Upper lobe of left lung (tissue), 6 donors: ENCODE results near the gene SZT2. TPM values are rescaled to one million over a fixed set of nuclear protein-coding genes. Genes with fewer than 3 reads are reported as not detected.

Experiments
- ATAC-seq, 2 donors: fragments of 200-7000 bp; cut with Tn5 transposase; one replicate each; pipeline ENCODE4 v1.9.1; 2022; ENCODE audit warnings: mild to moderate bottlenecking in 2 of 2, moderate library complexity in 2 of 2; ENCODE audit not compliant: low FRiP score in 2 of 2
- DNase-seq, 2 donors: peaks; one replicate each; pipeline ENCODE4 v3.0.0-alpha.2; 2019 to 2020
- H3K27ac ChIP-seq, 4 donors: fragments of 200-600 bp; sonication (generic); one replicate each; pipeline ENCODE4 v1.5.1; 2016 to 2019
- H3K27me3 ChIP-seq, 4 donors: fragments of 200-600 bp; sonication (generic); one replicate each; pipeline ENCODE4 v1.5.1; 2017 to 2019
- H3K36me3 ChIP-seq, 4 donors: fragments of 200-600 bp; sonication (generic); one replicate each; pipeline ENCODE4 v1.5.1; 2016 to 2019
- H3K4me1 ChIP-seq, 4 donors: fragments of 200-600 bp; sonication (generic); one replicate each; pipeline ENCODE4 v1.5.1; 2018 to 2019
- H3K4me3 ChIP-seq, 4 donors: fragments of 200-600 bp; sonication (generic); one replicate each; pipeline ENCODE4 v1.5.1; 2017 to 2019; ENCODE audit warnings: mild to moderate bottlenecking in 2 of 4, moderate library complexity in 1 of 4
- H3K9me3 ChIP-seq, 4 donors: fragments of 200-600 bp; sonication (generic); one replicate each; pipeline ENCODE4 v1.5.1; 2018 to 2019
- EP300 ChIP-seq, 4 donors: sonication (generic); formaldehyde crosslinking; IDR thresholded peaks; one replicate each; pipeline ENCODE4 v1.5.1; 2017; ENCODE audit warnings: antibody characterized with exemption in 4 of 4, control low read depth in 2 of 4
- POLR2A ChIP-seq, 4 donors: fragments of 450-650 bp; IDR thresholded peaks; one replicate each; pipeline ENCODE4 v1.5.1; 2016 to 2017; ENCODE audit warnings: antibody characterized with exemption in 4 of 4, mild to moderate bottlenecking in 2 of 4
- POLR2AphosphoS5 ChIP-seq, 2 donors: sonication (generic); formaldehyde crosslinking; IDR thresholded peaks; one replicate each; pipeline ENCODE4 v1.5.1; 2017; ENCODE audit warnings: antibody characterized with exemption in 2 of 2
- WGBS, 2 donors: methylation state at CpG; one replicate each; pipeline ENCODE4 v1.1.5; 2017 to 2018; 5-methylcytosine and 5-hydroxymethylcytosine counted together
- total RNA-seq, 6 donors: library from RNA; depleted of rRNA in 4 of 6; stranded (reverse); fragments of >200 nt in 4 of 6; gene quantifications; one replicate each; pipeline versions ENCODE4 v1.1.0 to v1.2.1, GENCODE V29; 2016 to 2021
- TF ChIP-seq, protein P1 (sequence below), 6 experiments: fragments of 450-650 bp in 4 of 6; fragments of 200-600 bp in 2 of 6; sonication (generic) in 2 of 6; IDR thresholded peaks; one replicate each; pipeline ENCODE4 v1.5.1; 2016 to 2019; ENCODE audit warnings: antibody characterized with exemption in 6 of 6
- donor health status: DM: no; HTN: no; CAD: no; lungs with moderate emphysema.
- donor health status: DM: no; HTN: yes; CAD: no; lungs with severe emphysema.

SZT2 gene
- total RNA-seq, 6 donors from 2014 or later, result 33.3 to 184 (median 57.0) TPM

DNA sequence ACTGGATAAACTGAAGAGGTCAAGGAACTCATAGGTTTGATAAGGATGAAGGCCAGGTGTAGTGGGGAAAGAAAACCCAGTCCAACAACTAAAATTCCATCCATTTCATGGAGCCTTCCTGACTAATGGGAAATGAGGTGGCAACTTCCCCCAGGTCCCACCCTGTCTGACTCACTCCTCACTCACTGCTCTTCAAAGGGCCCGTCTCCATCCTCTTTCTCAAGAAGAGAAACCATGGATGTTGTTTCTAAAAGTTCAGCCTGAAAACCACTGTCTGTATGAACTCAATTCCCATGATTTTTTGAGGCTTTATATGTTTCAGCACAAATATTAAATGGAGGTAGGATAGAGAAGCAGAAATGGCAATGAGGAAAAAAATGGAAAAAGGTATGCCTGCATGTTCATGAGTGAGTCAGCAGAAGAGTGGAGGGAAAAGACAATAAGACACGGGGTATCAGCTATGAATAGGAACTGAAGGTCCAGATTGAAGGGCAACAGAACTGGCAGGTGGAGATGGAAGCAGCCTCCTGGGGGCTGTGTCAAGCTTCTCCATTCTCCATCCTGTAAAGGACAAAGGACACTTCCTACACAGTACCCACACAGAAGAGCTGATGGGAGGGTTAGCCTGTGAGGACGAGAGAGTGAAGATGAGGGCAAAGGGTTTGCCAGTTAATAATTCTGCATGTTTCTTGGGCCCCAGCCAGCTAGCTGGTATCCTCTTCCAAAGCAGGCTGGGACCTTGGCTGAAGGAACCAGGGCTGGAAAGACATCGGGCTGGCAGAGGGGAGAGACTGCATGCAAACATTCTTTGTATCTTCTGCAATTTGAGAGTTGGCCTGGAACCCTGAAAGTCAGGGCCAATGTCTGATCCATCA, 16.4 kb upstream of the SZT2 start:
- no peaks in the 10 kb centered on the region for H3K9me3 ChIP-seq
- H3K4me3 ChIP-seq, result no peak overlapping the region
- H3K27me3 ChIP-seq, result no peaks in the 10 kb centered on the region
- H3K36me3 ChIP-seq, result no peaks in the 10 kb centered on the region
- H3K27ac ChIP-seq, result peak overlapping the region in 3 of 4 donors; percentile 12 to 69 (median 64)
- 61 to 71% methylated on average over 4 of the region's 4 CpGs for WGBS, 2 donors
- H3K4me1 ChIP-seq, result peaks cover 12 to 22% (median 16%) of the 10 kb centered on the region in 4 donors
- no peak for ATAC-seq
- TF ChIP-seq EP300 (IDR thresholded peaks at IDR 0.05) (no peak), POLR2A (IDR thresholded peaks at IDR 0.05) (no peak), POLR2AphosphoS5 (IDR thresholded peaks at IDR 0.05) (peak in 1 of 2 donors; percentile 26)
- TF ChIP-seq, protein P1, sequence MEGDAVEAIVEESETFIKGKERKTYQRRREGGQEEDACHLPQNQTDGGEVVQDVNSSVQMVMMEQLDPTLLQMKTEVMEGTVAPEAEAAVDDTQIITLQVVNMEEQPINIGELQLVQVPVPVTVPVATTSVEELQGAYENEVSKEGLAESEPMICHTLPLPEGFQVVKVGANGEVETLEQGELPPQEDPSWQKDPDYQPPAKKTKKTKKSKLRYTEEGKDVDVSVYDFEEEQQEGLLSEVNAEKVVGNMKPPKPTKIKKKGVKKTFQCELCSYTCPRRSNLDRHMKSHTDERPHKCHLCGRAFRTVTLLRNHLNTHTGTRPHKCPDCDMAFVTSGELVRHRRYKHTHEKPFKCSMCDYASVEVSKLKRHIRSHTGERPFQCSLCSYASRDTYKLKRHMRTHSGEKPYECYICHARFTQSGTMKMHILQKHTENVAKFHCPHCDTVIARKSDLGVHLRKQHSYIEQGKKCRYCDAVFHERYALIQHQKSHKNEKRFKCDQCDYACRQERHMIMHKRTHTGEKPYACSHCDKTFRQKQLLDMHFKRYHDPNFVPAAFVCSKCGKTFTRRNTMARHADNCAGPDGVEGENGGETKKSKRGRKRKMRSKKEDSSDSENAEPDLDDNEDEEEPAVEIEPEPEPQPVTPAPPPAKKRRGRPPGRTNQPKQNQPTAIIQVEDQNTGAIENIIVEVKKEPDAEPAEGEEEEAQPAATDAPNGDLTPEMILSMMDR (IDR thresholded peaks at IDR 0.05), result no peak
- DNase-seq, result no peak

DNA sequence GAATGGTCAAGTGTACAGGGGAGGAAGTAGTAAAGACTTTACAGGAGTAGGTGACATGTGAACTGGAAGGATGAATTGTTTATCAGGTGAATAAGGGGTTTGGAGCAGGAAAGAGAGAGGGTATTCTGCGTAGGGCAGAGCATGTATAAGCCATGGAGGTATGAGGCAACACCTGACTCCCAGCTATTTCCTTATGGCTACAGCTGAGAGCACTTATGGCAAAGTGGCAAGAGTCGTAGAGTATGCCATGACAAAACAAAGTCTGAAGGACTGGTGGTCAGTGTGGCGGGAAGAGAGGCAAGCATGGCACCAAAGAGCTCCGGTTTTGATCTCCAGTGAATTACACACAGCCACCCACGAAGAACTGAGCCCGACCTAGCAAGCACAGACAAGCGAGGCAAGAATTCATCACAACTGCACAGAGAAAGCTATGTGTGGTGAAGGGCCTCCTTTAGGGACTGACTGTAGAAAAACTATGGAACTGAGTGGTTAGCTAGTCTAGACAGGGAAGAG, 12.9 kb upstream of the SZT2 start:
- H3K4me1 ChIP-seq, result peaks cover under 1 to 8% (median 6%) of the 10 kb centered on the region in 4 donors
- no peaks in the 10 kb centered on the region for H3K27me3 ChIP-seq
- WGBS, 2 donors, result 73 to 74% methylated on average over 7 of the region's 7 CpGs
- peak; percentile 11 to 81 for ATAC-seq
- peak in 1 of 4 donors; percentile 63 for TF ChIP-seq EP300 (IDR thresholded peaks at IDR 0.05)
- TF ChIP-seq, protein P1 (IDR thresholded peaks at IDR 0.05), result no peak
- no peak for TF ChIP-seq POLR2A (IDR thresholded peaks at IDR 0.05)
- H3K4me3 ChIP-seq, result no peak overlapping the region
- H3K9me3 ChIP-seq, result no peaks in the 10 kb centered on the region
- DNase-seq, result peak in 1 of 2 donors; percentile 75
- H3K36me3 ChIP-seq, result peaks cover 0 to 16% (median under 1%) of the 10 kb centered on the region in 4 donors
- peak overlapping the region in 2 of 4 donors; percentile 1 to 19 for H3K27ac ChIP-seq

DNA sequence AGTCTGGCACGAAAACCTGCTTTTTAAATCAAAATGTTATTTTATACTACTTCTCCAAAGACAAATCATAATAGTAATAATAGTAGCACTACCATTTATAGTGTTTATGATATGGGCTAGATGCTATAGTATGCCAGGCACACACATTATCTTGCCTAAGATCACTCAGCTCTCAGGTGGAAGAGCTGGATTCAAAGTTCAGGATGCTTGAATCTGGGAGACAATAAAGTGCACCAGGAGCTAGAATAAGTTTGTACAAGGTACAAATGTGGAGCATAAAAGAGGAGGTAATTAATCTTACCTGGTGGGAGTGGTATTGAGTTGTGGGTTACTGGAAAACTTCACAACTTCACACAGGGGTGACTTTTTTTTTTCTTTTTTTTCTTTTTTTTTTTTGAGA, 11.9 kb upstream of the SZT2 start:
- TF ChIP-seq POLR2A (IDR thresholded peaks at IDR 0.05) (no peak), EP300 (IDR thresholded peaks at IDR 0.05) (no peak), POLR2AphosphoS5 (IDR thresholded peaks at IDR 0.05) (no peak)
- TF ChIP-seq, protein P1 (IDR thresholded peaks at IDR 0.05), result no peak
- H3K4me3 ChIP-seq, result no peak overlapping the region
- ATAC-seq, result no peak
- peaks cover 0 to 26% (median 7%) of the 10 kb centered on the region in 4 donors for H3K36me3 ChIP-seq
- H3K4me1 ChIP-seq, result peaks cover 6 to 16% (median 8%) of the 10 kb centered on the region in 4 donors
- no peak for DNase-seq
- H3K9me3 ChIP-seq, result no peaks in the 10 kb centered on the region
- WGBS, 2 donors, result 97 to 100% methylated on average over 1 of the region's 1 CpG
- no peaks in the 10 kb centered on the region for H3K27me3 ChIP-seq
- no peak overlapping the region for H3K27ac ChIP-seq

DNA sequence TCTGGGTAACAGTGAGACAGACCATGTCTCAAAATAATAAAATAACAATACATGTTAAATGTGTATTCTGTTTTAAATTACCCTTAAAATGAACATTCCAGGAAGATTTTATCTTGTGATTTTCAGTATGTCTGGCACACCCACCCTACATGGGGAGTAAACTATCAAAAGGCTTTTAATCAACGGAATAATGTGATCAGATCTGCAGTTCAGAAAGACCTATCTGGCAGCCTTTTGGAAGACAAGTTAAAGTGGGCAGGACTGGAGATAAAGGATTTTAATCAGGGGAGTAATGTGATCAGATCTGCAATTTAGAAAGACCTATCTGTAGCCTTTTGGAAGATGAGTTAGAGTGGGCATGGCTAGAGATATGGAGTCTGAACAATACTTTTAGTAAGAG, 10.2 kb upstream of the SZT2 start:
- Histone ChIP-seq H3K4me3 (no peak overlapping the region), H3K27ac (no peak overlapping the region), H3K9me3 (no peaks in the 10 kb centered on the region), H3K27me3 (no peaks in the 10 kb centered on the region), H3K36me3 (peaks cover 9 to 43% (median 22%) of the 10 kb centered on the region in 4 donors), H3K4me1 (peaks cover 0 to 12% (median 7%) of the 10 kb centered on the region in 4 donors)
- ATAC-seq, result no peak
- TF ChIP-seq POLR2A (IDR thresholded peaks at IDR 0.05) (no peak), POLR2AphosphoS5 (IDR thresholded peaks at IDR 0.05) (no peak), EP300 (IDR thresholded peaks at IDR 0.05) (no peak)
- TF ChIP-seq, protein P1 (IDR thresholded peaks at IDR 0.05), result no peak
- DNase-seq, result no peak
- WGBS, 2 donors, result 96 to 97% methylated on average over 1 of the region's 1 CpG
